IPS DF 4.7 (cell line): ENCODE measurements around the gene BCL2L15.
"Not testable (repeated sequence)": the region's sequence is repeated elsewhere in the genome, so short reads cannot be mapped to it uniquely, and the experiment has no call there.

Source experiments
- DNase-seq: peaks from one replicate; pipeline ENCODE4 v3.0.0-alpha.2; 2013; ENCODE audit warnings: low spot score; ENCODE audit errors: extremely low read depth

The BCL2L15 gene

GRCh38 chr1:113872219-113872935, 15.0 kb downstream of the BCL2L15 start:
- DNase-seq = no peak

- no peak for DNase-seq
Measured at GRCh38 chr1:113871597-113872113, 15.7 kb downstream of the BCL2L15 start, which contains the start of gene PTPN22. PTPN22 (minus strand) TSS chr1:113871712.

GRCh38 chr1:113870778-113871177, 16.6 kb downstream of the BCL2L15 start:
- no peak for DNase-seq

GRCh38 chr1:113868387-113869083, 18.8 kb downstream of the BCL2L15 start:
- DNase-seq = no peak

- DNase-seq = no peak
Measured at GRCh38 chr1:113861641-113862040, 25.7 kb downstream of the BCL2L15 start.

GRCh38 chr1:113860891-113861290, 26.5 kb downstream of the BCL2L15 start:
- no peak for DNase-seq

- DNase-seq = no peak
Measured at GRCh38 chr1:113859478-113860175, 27.8 kb downstream of the BCL2L15 start.

GRCh38 chr1:113858982-113859381, 28.4 kb downstream of the BCL2L15 start:
- DNase-seq = no peak

GRCh38 chr1:113858418-113858817, 29.0 kb downstream of the BCL2L15 start:
- no peak for DNase-seq

GRCh38 chr1:113857776-113858175, 29.6 kb downstream of the BCL2L15 start:
- DNase-seq = no peak

GRCh38 chr1:113856401-113856790, 31.0 kb downstream of the BCL2L15 start:
- no peak for DNase-seq

GRCh38 chr1:113855630-113856400, 31.6 kb downstream of the BCL2L15 start:
- no peak for DNase-seq

GRCh38 chr1:113854234-113854633, 33.1 kb downstream of the BCL2L15 start:
- DNase-seq = no peak

GRCh38 chr1:113852694-113853093, 34.7 kb downstream of the BCL2L15 start:
- DNase-seq = not testable (repeated sequence)

GRCh38 chr1:113850127-113850796, 37.1 kb downstream of the BCL2L15 start:
- DNase-seq = no peak

GRCh38 chr1:113849072-113849471, 38.3 kb downstream of the BCL2L15 start:
- DNase-seq = no peak

- DNase-seq = no peak
Measured at GRCh38 chr1:113846391-113847035, 40.9 kb downstream of the BCL2L15 start.

- DNase-seq = no peak
Measured at GRCh38 chr1:113836534-113836933, 50.8 kb downstream of the BCL2L15 start.

- no peak for DNase-seq
Measured at GRCh38 chr1:113835686-113836290, 51.6 kb downstream of the BCL2L15 start.

- DNase-seq = no peak
Measured at GRCh38 chr1:113834716-113835115, 52.7 kb downstream of the BCL2L15 start.
